ENCODE data around the gene NFIA.

- TF ChIP-seq CTCF (IDR thresholded peaks at IDR 0.05) = no peak
- TF ChIP-seq EP300 (IDR thresholded peaks at IDR 0.05) = no peak
- TF ChIP-seq POLR2A (IDR thresholded peaks at IDR 0.05) = no peak
- TF ChIP-seq POLR2AphosphoS5 (IDR thresholded peaks at IDR 0.05) = no peak
Measured at GRCh38 chr1:61100578-61100977, 18.2 kb downstream of the NFIA start.

All from upper lobe of left lung (tissue), 4 donors.